Stimulated activated CD8-positive, alpha-beta memory T cell treated with anti-CD3 and anti-CD28 coated beads, Interleukin-7, amount 100 ng/mL, for 48 hours (primary cell): ENCODE results near the gene ZDHHC23.

Experiments used
- DNase-seq, 2 donors: peaks; one replicate each; pipeline ENCODE4 v3.0.0-alpha.2; 2020; ENCODE audit warnings: low read depth in 1 of 2; ENCODE audit errors: extremely low read depth in 1 of 2

Gene ZDHHC23, protein sequence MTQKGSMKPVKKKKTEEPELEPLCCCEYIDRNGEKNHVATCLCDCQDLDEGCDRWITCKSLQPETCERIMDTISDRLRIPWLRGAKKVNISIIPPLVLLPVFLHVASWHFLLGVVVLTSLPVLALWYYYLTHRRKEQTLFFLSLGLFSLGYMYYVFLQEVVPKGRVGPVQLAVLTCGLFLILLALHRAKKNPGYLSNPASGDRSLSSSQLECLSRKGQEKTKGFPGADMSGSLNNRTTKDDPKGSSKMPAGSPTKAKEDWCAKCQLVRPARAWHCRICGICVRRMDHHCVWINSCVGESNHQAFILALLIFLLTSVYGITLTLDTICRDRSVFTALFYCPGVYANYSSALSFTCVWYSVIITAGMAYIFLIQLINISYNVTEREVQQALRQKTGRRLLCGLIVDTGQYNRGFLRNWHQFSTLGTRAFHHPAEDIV

DNA sequence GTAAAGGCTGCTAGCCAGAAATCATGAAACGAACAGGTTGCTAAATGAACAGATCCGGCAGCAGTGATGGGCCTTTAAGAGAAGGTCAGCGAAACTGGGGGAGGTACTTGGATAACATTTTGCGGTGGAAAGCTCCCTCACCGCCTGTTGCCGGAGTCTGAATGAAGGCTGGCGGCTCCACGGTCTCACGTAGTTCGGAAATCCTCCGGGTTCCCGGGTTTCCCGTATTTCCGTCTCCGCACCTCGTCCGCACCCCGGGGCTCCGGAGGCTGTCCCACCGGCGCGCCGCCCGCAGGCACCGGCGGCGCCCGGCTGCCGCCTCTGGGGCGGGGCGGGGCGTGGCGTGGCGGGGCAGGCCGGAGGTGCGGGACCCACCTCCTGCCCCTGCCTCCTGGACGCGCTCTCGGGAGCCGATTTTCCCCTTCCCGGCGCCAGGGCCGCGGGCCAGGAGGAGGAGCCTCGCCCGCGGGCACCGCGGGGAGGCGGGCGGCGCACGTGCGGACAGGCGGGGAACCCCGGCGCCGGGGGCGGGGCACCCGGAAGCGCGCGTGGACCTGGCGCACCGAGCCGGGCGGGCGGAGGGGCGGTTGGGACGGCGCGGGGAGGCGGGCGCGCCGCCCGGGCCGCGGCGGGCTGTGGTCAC, at the start of gene ZDHHC23:
Gene ZDHHC23 (plus strand): TSS at position 642 of the 643 bp plus-strand sequence. CDS start 790 bp downstream, outside the sequence.
- peak; percentile 25 to 45 for DNase-seq

DNA sequence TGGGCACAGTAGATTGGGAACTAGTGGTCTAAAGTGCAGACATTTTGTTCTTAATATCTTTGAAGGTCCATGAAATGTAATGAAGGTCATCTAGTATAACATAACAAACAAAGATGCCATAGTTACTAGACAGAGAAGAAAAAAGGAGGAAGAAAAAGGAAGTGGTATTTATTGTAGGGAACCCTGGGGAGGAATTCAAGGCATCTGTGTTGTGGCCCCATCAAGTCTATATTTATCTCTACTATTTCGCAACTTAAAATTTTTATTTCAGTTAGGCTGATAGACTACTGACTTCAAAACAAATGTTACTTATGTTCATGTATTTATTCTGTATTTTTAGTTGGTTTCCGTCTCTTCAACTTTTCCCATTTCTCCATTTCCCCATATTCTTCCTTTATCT, 48.9 kb upstream of the ZDHHC23 start:
- DNase-seq: no peak

DNA sequence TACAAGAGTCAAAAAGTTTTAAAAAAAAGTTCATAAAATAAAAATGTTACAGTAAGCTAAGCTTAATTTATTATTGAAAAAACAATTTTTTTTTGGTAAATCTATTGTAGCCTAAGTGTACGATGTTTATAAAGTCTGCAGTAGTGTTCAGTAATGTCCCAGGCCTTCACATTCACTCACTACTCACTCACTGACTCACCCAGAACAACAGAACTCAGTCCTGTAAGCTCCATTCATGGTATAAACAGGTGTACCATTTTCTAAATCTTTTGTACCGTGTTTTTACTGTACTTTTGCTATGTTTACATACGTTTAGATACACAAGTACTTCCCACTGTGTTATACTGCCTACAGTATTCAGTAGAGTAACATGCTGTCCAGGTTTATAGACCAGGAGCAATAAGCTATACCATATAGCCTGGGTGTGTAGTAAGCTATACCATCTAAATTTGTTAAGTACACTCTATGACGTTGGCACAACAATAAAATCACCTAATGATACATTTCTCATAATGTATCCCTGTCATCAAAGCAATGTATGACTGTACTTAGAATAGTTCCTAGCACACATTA, 41.2 kb upstream of the ZDHHC23 start:
- DNase-seq: no peak

DNA sequence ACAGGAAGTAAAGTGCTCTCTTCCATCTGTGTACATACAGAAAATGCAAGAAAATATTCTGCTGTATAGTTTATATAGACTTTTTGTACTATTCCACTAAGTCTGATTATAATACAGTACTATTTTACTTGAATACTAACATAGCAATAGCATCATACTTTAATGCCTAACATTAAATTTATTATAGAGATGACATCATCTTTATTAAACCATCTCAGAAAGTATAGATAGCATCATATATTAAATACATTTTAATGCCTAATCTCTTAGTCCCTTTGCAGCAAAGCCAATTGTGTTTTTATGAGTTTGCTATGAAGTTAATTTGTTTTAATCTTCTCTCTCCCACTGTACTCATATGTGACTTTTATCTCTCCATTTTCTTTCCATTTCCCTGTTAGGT, 39.7 kb upstream of the ZDHHC23 start:
- DNase-seq: no peak

DNA sequence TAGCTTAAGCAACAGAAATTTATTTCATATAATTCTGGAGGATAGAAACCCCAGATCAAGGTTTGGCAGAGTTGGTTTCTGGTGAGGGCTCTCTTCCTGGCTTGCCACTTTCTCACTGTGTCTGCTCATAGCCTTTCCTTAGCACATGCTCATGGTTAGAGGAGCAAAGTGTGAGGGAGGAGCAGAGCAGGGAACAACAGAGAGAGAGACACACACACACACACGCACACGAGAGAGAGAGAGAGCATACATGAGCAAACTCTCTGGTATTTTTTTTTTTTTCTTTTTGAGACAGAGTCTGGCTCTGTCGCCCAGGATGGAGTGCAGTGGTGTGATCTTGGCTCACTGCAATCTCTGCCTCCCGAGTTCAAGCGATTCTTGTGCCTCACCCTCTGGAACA, 36.8 kb upstream of the ZDHHC23 start:
- no peak for DNase-seq

DNA sequence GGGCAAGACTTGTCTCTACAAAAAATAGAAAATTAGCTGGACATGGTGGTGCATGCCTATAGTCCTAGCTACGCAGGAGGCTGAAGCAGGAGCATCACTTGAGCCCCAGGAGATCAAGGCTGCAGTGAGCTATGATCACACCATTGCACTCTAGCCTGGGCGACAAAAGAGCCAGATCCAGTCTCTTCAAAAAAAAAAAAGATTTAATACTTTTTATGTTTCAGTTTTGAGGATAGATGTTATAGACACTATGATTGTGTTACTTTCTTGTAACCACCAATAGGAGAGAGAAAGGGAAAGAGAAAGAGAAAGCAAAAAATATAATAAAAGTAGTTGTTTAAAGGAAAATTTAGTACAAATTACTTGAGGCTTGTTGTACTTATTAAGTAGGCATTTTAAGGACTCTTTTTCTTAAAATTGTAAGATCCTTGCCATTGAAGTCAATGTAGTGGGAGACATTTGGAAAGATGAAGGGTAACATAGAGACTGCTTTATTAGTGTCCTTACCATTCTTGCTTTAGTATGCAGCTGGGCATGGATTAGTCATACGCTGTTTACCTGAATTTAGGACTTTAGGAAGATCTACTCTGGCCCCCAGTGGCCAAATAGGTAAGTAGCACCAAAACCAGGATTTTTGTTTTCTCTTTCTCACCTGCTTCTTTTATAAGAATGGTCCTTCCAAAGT, 35.1 kb upstream of the ZDHHC23 start:
- DNase-seq: no peak

DNA sequence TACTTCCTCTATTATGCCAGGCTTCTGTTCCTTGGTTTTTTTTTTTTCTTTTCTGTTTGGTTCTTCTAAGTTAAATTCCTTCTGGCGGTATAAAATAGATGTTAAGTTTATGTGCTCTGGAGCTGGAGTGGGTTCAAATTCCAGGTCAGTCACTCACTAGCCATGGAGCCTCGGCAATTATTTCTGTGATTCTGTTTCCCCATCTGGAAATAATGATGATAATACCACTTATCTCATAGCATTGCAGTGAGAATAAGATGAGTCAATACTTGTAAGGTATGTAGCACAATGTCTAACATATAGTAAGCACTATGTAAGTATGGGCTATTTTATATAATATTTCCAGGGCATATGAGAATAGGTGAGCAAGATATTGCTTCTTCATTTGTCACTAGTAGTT, 33.2 kb upstream of the ZDHHC23 start:
- DNase-seq: no peak

DNA sequence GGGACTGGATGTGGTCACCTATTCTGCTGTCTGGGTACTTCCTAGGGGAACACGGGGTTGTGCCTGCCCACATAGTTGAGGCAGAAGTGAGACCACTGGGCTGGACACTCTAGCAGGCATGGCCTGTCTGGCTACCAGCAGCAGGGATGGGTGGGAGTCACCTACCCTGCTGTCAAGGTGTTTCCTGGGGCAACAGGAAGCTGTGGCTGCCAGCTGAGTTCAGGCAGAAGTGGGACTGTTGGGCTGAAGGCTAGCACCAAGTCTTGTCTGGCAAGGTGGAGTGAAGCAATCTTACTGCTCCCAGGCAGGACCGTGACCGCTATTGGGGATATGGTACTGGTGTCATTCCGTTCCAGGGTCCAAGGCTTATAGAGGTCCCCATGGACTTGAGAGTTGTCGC, 20.3 kb upstream of the ZDHHC23 start:
- no peak for DNase-seq

DNA sequence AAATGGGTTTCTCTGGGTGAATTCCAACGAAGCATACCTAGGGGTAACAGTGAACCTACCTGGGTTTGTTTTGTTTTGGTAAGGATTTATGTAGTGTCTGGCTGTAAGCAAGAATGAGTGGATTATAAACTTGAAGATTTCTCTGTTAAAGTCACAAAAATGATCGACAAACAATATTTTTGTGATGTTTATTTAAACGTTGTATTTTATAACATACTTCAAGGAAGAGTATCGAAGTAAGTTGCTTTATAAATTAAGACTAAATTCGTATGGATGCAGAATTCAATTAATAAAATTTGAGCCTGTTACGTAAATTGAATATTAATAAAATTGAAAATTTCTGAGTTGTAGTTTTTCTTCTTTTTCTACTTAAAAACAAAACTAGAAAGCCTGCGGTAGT, 982 bp upstream of the ZDHHC23 start:
- DNase-seq: no peak

DNA sequence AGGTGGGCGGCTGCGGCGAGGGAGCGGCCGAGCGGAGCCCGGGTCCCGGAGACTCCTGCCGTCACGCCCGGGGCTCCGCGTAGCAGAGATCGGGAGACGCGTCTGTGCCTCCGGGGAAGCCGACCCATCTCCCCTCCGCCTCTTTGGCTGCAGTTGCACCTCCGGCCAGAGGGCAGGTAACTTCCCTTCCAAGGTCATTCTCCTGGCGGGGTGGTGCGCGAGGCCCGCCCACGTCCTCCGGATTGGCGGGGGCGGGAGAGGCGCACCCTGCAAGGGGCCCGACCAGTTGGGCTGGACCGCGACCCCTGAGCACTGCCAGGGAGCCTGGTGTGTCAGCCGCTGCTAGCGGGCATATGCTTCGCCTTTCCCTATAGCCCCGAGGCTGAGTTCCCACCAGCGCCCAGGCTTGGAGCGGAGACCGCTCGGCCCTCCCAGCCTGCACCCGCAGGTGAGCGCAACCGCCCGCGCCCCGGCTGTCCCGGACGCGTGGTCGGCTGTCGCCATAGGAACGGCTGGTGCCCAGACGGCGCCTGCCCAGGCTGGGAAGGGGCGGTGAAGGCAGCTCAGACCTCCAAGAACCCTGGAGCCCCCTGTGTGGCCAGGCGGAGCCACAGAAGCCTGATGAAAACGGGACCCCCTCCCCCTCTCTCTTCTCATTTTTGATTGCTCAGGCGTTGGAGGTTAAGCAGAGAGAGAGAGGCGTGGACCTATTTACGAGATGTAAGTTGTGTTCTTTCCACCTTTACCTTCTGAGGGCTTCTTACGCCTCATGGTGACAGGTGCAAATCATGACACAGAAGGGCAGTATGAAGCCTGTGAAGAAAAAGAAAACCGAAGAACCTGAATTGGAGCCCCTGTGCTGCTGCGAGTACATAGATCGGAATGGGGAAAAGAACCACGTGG, 453 bp downstream of the ZDHHC23 start:
- DNase-seq: peak in 1 of 2 donors; percentile 8

DNA sequence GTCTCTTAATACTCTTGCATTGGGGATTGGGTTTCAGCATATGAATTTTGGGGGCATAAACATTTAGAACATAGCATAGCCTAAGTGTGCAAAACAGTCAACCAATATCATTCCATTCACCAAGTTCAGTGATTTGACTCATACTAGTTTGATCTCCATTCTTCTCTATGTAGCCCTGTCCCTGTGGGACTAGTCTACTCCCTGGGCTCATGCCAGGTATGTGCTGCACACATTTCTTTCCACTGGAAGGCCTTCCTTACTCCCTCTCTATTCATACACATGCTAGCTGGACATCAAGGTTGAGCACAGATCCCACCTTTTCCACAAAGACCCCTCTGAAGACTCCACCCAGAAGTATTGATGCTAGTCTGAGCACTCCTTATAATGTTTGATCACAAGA, 5.1 kb downstream of the ZDHHC23 start:
- no peak for DNase-seq

DNA sequence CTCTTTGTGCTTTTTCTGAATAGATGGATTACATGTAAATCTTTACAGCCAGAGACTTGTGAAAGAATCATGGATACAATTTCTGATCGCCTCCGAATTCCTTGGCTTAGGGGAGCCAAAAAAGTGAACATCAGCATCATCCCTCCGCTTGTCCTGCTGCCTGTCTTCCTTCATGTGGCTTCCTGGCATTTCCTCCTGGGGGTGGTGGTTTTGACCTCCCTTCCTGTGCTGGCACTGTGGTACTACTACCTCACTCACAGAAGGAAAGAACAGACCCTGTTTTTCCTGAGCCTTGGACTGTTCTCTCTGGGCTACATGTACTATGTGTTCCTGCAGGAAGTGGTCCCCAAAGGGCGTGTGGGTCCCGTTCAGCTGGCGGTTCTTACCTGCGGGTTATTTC, 5.9 kb downstream of the ZDHHC23 start:
- DNase-seq: no peak

DNA sequence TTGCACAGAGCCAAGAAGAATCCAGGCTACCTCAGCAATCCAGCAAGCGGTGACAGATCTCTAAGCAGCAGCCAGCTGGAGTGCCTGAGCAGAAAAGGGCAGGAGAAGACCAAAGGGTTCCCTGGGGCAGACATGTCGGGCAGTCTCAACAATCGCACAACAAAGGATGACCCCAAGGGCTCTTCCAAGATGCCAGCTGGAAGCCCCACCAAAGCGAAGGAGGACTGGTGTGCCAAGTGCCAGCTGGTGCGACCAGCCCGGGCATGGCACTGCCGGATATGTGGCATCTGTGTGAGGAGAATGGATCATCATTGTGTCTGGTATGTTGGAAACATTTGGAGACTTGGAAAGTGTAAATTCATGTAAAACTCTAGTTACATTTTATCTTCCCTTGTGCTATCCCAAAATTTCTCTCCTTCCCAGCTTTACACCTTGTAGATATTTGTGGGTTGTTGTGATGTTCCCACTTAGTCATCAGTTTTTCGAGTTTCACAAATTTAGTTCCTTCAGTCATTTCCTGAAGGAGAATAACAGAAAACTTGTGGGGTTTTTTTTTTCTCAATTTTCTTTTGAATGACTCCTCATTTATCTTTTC, 6.4 kb downstream of the ZDHHC23 start:
- DNase-seq: no peak

DNA sequence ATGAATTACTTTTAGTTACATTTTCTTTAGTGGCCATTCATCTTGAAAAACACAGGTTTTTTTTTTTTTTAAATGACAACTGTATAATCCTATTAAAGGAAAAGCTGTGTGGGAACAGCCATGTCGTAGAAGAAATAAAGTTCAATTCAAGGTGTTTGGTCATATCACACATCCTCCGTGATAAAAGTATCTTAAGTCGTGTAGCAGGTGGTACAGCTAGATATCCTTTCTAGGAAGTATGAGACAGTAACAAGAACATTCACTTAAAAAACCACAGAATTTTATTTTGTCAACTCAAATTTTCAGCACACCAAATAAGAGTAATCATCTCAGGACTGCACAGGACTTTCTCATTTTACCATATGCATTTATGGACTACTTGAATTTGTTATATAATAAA, 16.1 kb downstream of the ZDHHC23 start:
- DNase-seq: no peak

DNA sequence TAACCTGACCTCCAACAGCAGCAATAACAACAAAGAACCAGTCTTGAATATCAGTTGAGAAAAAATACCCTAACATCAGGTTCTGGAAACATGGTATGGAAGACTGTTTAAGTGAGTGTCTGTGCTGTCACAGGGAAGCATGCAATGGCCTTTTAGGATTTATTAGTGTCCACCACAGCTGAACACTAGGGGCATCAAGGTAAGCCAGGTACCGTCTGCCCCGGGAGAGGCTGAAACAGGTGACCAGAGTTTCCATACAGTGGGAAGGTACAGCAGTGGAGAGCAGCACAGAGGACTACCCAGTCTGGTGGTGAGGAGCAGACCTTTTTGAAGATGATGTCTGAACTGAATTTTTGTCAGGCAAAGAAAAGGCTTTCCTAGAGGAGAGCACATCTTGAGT, 18.4 kb downstream of the ZDHHC23 start:
- DNase-seq: no peak

DNA sequence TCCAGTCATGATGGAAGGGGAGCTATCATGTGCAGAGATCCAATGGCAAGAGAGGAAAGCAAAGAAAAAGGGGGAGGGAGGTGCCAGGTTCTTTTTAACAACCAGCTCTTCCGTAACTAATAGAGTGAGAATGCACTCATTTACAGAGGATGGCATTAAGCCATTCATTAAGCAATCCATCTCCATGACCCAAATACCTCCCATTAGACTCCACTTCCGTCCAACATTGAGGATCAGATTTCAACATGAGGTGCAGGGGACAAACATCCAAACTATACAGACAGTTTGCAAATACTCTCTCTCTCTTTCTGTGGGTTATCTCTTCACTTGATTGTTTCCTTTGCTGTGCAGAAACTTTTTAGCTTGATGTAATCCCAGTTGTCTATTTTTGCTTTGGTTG, 21.2 kb downstream of the ZDHHC23 start:
- no peak for DNase-seq

DNA sequence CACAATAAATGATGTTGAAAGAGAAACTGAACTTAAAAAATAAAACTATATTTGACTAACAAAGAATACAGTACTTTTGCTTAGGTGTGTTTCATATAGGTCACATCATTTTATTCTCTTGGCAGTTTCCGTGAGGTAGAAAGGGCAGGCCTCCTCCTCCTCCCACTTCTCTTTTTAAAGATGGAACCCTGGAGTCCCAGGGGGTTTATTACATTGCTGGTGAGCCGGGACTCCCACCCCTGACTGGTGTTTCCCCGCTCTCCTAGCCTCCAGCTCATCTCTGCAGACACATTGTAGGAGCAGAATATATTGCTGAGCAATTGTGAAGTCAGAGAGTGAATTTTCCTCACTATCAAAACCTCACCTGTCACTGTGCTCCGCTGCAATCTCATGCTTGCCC, 30.0 kb downstream of the ZDHHC23 start:
- no peak for DNase-seq

DNA sequence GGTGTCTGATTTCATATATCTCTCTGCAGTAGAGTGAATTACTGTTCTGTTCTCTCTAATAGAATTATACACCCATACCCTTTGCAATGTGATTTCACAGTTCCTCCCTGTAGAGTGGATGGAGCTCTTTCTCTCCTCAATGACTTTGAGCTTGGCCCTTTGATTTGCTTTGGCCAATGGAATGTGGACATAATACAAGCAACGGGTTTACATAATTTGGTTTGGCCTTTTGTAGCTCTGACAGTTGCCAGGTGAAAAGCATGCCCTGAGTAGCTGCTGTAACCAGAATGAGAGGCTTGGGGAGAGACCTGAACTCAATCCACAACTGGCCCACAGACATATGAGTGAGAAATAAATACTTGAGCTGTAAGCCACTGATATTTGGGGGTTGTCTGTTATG, 32.1 kb downstream of the ZDHHC23 start:
- DNase-seq: no peak

DNA sequence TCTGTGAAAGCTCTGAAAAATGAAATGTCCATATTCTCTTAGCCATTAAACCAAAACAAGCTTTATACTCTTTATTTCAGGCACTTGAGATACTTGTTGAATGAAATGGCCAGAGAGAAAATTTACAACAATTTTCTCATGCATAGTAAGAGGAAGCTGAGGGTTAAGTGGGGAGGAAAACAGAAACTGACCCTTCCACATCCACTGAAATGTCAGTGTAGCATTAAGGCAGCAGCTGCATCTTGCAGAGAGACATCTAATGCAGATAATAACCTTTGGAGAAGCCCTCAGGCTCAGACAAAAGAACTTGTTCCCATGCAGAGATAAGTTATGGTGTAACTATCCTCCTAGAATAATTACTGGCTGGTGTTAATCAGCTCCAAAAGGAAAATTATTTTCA, 34.0 kb downstream of the ZDHHC23 start:
- no peak for DNase-seq

DNA sequence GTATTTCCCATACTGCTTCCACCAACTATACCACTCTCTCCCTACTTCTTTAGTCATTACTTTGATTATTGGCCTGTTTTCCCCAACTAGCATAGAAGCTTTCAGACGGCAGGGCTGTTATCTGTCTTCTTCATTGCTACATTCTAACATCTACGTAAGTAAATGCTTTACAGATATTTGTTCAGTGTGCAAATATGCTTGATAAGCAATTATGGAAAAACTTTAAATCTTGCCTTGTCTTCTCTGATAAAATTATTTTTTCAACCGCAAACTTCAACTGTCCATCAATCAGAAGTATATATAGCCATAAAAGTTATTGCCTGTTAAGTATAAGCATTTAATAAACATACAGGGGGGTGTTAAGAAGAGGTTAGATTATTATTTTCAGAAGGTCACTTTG, 35.7 kb downstream of the ZDHHC23 start:
- DNase-seq: no peak
